ENCODE results near the gene NBPF15. TPM values are rescaled to one million over a fixed set of nuclear protein-coding genes. Genes with fewer than 3 reads are reported as not detected.
A peak's percentile ranks its signal among the peaks of the same experiment; 100 is the strongest.
"Not testable (repeated sequence)": the region's sequence is repeated elsewhere in the genome, so short reads cannot be mapped to it uniquely, and the experiment has no call there.

NBPF15 gene
- total RNA-seq (2014; rRNA removed), result 41.4 and 41.7 TPM in 2 replicates
- 26.4 TPM for polyA plus RNA-seq (2012)

GRCh38 chr1:144461136-144461759 lies at the start of gene NBPF15:
Gene NBPF15 (minus strand): TSS chr1:144461669. CDS start chr1:144440003, 21,666 bp downstream.
- peak; percentile 53 for DNase-seq (ENCODE audit: low read depth)

GRCh38 chr1:144496429-144496828 lies 35.0 kb upstream of the NBPF15 start:
- not testable (repeated sequence) for DNase-seq (ENCODE audit: low read depth)

- not testable (repeated sequence) for DNase-seq (ENCODE audit: low read depth)
These were observed 32.7 kb upstream of the NBPF15 start for GRCh38 chr1:144494130-144494529.

GRCh38 chr1:144490394-144490793 lies 28.9 kb upstream of the NBPF15 start:
- not testable (repeated sequence) for DNase-seq (ENCODE audit: low read depth)

GRCh38 chr1:144487002-144487401 lies 25.5 kb upstream of the NBPF15 start:
- not testable (repeated sequence) for DNase-seq (ENCODE audit: low read depth)

GRCh38 chr1:144485048-144485993 lies 23.9 kb upstream of the NBPF15 start:
- not testable (repeated sequence) for DNase-seq (ENCODE audit: low read depth)

GRCh38 chr1:144473897-144474296 lies 12.4 kb upstream of the NBPF15 start:
- DNase-seq (ENCODE audit: low read depth), result not testable (repeated sequence)

GRCh38 chr1:144471434-144471833 lies 10.0 kb upstream of the NBPF15 start:
- not testable (repeated sequence) for DNase-seq (ENCODE audit: low read depth)

- DNase-seq (ENCODE audit: low read depth), result not testable (repeated sequence)
These were observed 309 bp upstream of the NBPF15 start for GRCh38 chr1:144461778-144462177.

GRCh38 chr1:144460686-144461085 lies 783 bp downstream of the NBPF15 start:
- not testable (repeated sequence) for DNase-seq (ENCODE audit: low read depth)

GRCh38 chr1:144442402-144442801 lies 19.1 kb downstream of the NBPF15 start:
- DNase-seq (ENCODE audit: low read depth), result not testable (repeated sequence)

GRCh38 chr1:144439737-144440136 lies 21.7 kb downstream of the NBPF15 start:
- DNase-seq (ENCODE audit: low read depth), result not testable (repeated sequence)

GRCh38 chr1:144418891-144419694 lies 42.4 kb downstream of the NBPF15 start:
- peak; percentile 44 for DNase-seq (ENCODE audit: low read depth)

GRCh38 chr1:144413404-144414118 lies 47.9 kb downstream of the NBPF15 start:
- not testable (repeated sequence) for DNase-seq (ENCODE audit: low read depth)

- peak; percentile 99 for DNase-seq (ENCODE audit: low read depth)
These were observed 48.7 kb downstream of the NBPF15 start for GRCh38 chr1:144412491-144413403.

- peak; percentile 77 for DNase-seq (ENCODE audit: low read depth)
These were observed 49.4 kb downstream of the NBPF15 start for GRCh38 chr1:144412068-144412471.

GRCh38 chr1:144402807-144403206 lies 58.7 kb downstream of the NBPF15 start:
- DNase-seq (ENCODE audit: low read depth), result not testable (repeated sequence)

GRCh38 chr1:144371651-144372050 lies 89.8 kb downstream of the NBPF15 start:
- DNase-seq (ENCODE audit: low read depth), result not testable (repeated sequence)

All from LHCN-M2 (cell line).